ENCODE measurements around the gene RAPGEF2.

DNA sequence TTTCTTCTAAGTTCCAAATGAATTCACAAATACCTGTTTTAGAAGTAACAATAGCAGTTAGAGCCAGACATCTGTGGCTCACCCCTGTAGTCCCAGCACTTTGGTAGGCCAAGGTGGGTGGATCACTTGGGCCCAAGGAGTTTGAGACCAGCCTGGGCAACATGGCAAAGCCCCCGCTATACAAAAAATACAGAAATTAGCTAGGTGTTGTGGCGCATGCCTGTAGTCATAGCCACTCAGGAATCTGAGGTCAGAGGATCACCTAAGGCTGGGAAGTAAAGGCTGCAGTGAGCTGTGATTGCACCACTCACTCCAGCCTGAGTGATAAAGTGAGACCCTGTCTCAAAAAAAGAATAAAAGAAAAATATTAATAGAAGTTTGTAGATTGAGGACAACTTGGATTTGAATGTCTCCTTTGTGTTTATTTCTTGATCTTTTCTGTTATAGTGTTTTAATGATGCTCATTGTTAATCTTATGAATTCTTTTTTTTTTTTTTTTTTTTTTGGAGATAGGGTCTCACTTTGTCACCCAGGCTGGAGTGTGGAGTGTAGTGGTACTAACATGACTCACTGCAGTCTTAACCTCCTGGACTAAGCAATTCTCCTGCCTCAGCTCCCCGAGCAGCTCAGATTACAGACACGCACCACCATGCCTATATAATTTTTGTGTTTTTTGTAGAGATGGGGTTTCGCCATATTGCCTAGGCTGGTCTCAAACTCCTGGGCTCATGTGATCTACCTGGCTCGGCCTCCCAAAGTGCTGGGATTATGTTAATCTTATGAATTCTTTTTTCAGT, 30.7 kb upstream of the RAPGEF2 start:
- TF ChIP-seq, protein P1, sequence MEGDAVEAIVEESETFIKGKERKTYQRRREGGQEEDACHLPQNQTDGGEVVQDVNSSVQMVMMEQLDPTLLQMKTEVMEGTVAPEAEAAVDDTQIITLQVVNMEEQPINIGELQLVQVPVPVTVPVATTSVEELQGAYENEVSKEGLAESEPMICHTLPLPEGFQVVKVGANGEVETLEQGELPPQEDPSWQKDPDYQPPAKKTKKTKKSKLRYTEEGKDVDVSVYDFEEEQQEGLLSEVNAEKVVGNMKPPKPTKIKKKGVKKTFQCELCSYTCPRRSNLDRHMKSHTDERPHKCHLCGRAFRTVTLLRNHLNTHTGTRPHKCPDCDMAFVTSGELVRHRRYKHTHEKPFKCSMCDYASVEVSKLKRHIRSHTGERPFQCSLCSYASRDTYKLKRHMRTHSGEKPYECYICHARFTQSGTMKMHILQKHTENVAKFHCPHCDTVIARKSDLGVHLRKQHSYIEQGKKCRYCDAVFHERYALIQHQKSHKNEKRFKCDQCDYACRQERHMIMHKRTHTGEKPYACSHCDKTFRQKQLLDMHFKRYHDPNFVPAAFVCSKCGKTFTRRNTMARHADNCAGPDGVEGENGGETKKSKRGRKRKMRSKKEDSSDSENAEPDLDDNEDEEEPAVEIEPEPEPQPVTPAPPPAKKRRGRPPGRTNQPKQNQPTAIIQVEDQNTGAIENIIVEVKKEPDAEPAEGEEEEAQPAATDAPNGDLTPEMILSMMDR (conservative IDR thresholded peaks at IDR 0.05; ENCODE audit: low read depth, low read length) = no peak
- no peak for TF ChIP-seq EZH2 (IDR thresholded peaks at IDR 0.05; ENCODE audit: low read length, unreplicated experiment)
